GM12878 (cell line): ENCODE results near the gene AHCYL2. TPM values are rescaled to one million over a fixed set of nuclear protein-coding genes. Genes with fewer than 3 reads are reported as not detected.

Source experiments
- ATAC-seq: fragments of 200-7000 bp; cut with Tn5 transposase; 3 replicates; pipeline ENCODE4 v1.9.1; 2020; ENCODE audit warnings: mild to moderate bottlenecking, moderate library complexity
- BruUV-seq: library from RNA; stranded (reverse); fragments of 400-500 nt; replicated peaks from 2 replicates; lab custom pipeline; 2021; lab: Mats Ljungman, UMichigan
- CTCF ChIA-PET: fragments of 300-600 bp; sonication (Branson Sonifier 250); formaldehyde crosslinking; extraction: SDS; loops from one replicate; lab custom pipeline; 2021; ENCODE audit warnings: inconsistent platforms; lab: Yijun Ruan, JAX
- POLR2A ChIA-PET: fragments of 350-600 bp; formaldehyde crosslinking; extraction: SDS; loops from one replicate; lab custom pipeline; 2021; ENCODE audit warnings: inconsistent platforms; lab: Charles Lee
- RAD21 ChIA-PET: fragments of 300-600 bp; sonication (Branson Sonifier 250); formaldehyde crosslinking; loops from one replicate; lab custom pipeline; 2023; ENCODE audit warnings: antibody characterized with exemption; ENCODE audit not compliant: unreplicated experiment; lab: Charles Lee
- SMC1A ChIA-PET: fragments of 300-600 bp; sonication (Branson Sonifier 250); formaldehyde crosslinking; loops from one replicate; lab custom pipeline; 2023; ENCODE audit not compliant: unreplicated experiment, uncharacterized antibody; lab: Charles Lee
- DNase-seq: peaks from one replicate; pipeline ENCODE4 v3.0.0-alpha.2; 2011; ENCODE audit warnings: low read depth, low spot score
- FAIRE-seq: peaks from 3 replicates; lab custom pipeline; 2011; peaks lifted over from hg19 to GRCh38; lab: Jason Lieb, UNC
- H2AFZ ChIP-seq: 2 replicates; pipeline ENCODE4 v1.6.0; 2011; ENCODE audit warnings: low read depth, low read length, control low read depth; ENCODE audit not compliant: control insufficient read depth
- H3K27ac ChIP-seq: 2 replicates; pipeline ENCODE4 v1.5.1; 2011; ENCODE audit warnings: control low read depth; ENCODE audit not compliant: control insufficient read depth, insufficient read depth
- H3K27me3 ChIP-seq, 2 experiments: replicated peaks in 1 of 2; 2 replicates each; pipeline versions ENCODE4 v1.6.0 to v1.6.1; 2011; ENCODE audit warnings: low read length in 1 of 2; ENCODE audit not compliant: control insufficient read depth in 2 of 2, insufficient read depth in 2 of 2
- H3K36me3 ChIP-seq, 2 experiments: 2 replicates each; pipeline ENCODE4 v1.5.1; 2011; ENCODE audit warnings: low read length in 1 of 2; ENCODE audit not compliant: control insufficient read depth in 2 of 2, insufficient read depth in 2 of 2
- H3K4me1 ChIP-seq: 2 replicates; pipeline ENCODE4 v1.6.1; 2011; ENCODE audit warnings: mild to moderate bottlenecking, low read length, moderate library complexity, mixed read lengths; ENCODE audit not compliant: control insufficient read depth, insufficient read depth
- H3K4me2 ChIP-seq: 2 replicates; pipeline ENCODE4 v1.6.0; 2011; ENCODE audit warnings: control low read depth; ENCODE audit not compliant: control insufficient read depth, insufficient read depth
- H3K4me3 ChIP-seq: fragments of 200-600 bp; sonication (generic); 2 replicates; pipeline ENCODE4 v1.5.1; 2016
- H3K79me2 ChIP-seq: 2 replicates; pipeline ENCODE4 v1.6.0; 2011; ENCODE audit warnings: low read length; ENCODE audit not compliant: control insufficient read depth, insufficient read depth
- H3K9ac ChIP-seq: 2 replicates; pipeline ENCODE4 v1.8.0; 2011; ENCODE audit warnings: low read length, control low read depth, mixed read lengths; ENCODE audit not compliant: control insufficient read depth, insufficient read depth
- H3K9me3 ChIP-seq: replicated peaks from 3 replicates; pipeline ENCODE4 v1.5.1; 2011; ENCODE audit warnings: mild to moderate bottlenecking, low read length; ENCODE audit not compliant: control insufficient read depth, insufficient read depth
- H4K20me1 ChIP-seq: 2 replicates; pipeline ENCODE4 v1.6.0; 2011; ENCODE audit not compliant: control insufficient read depth, insufficient read depth
- HSF1 ChIP-seq: fragments of 150-350 bp; IDR thresholded peaks from 2 replicates; pipeline ENCODE4 v1.6.1; 2014; ENCODE audit warnings: mild to moderate bottlenecking, low read depth, low read length
- KAT2A ChIP-seq: conservative IDR thresholded peaks from 2 replicates; pipeline ENCODE4 v1.6.1; 2011; ENCODE audit warnings: low read depth, low read length; ENCODE audit not compliant: control insufficient read depth
- NR2C2 ChIP-seq: IDR thresholded peaks from 2 replicates; pipeline ENCODE4 v1.6.1; 2011; ENCODE audit warnings: borderline replicate concordance, low read depth; ENCODE audit not compliant: control insufficient read depth, insufficient read length
- POLR2A ChIP-seq: IDR thresholded peaks from 2 replicates; pipeline ENCODE4 v1.6.1; 2011; ENCODE audit warnings: low read depth, mild to moderate bottlenecking, low read length
- SP1 ChIP-seq: IDR thresholded peaks from one replicate; pipeline ENCODE4 v1.6.1; 2011; ENCODE audit warnings: low read depth, low read length
- YY1 ChIP-seq: IDR thresholded peaks from 2 replicates; pipeline ENCODE4 v1.6.1; 2011; ENCODE audit warnings: low read depth, mild to moderate bottlenecking, low read length
- in situ Hi-C: fragments of 300-500 bp; cut with MboI; formaldehyde crosslinking; loops from 9 replicates; pipeline ENCODE4 v1.14.3; 2018; ENCODE audit warnings: mixed read lengths
- intact Hi-C: fragments of 100-400 bp; cut with micrococcal nuclease; formaldehyde crosslinking; loops from one replicate; pipeline ENCODE4 v1.14.2; 2022; ENCODE audit not compliant: unreplicated experiment
- polyA plus RNA-seq, 11 experiments: library from polyadenylated mRNA; depleted of rRNA in 4 of 11; unstranded in 6 of 11; stranded (reverse) in 5 of 11; fragments of >200 nt; fragmentation: Nextera tagmentation in 4 of 11; fragmentation: Illumina TruSeq in 1 of 11; extraction: Ambion mirVana in 4 of 11; extraction: Trizol in 1 of 11; gene quantifications; 1 replicate in 1 of 11; 2 replicates in 10 of 11; pipeline versions ENCODE4 v1.2.1 to v1.2.3, GENCODE V29; 2011 to 2016; ENCODE audit warnings: inconsistent platforms in 2 of 11, missing spikeins in 2 of 11, low read depth in 1 of 11
- total RNA-seq, 4 experiments: library from RNA; depleted of rRNA in 3 of 4; stranded (reverse); fragments of >200 nt in 3 of 4; fragmentation: Illumina TruSeq in 1 of 4; extraction: Trizol in 1 of 4; gene quantifications; 2 replicates each; pipeline versions ENCODE4 v1.2.1 to v1.2.3, GENCODE V29; 2013 to 2021

Gene AHCYL2
- total and polyA plus RNA-seq, 10 of the 15 experiments (the other 5 are each of a cell fraction or from before 2014, with no cell fraction given), result 1.7 to 29.1 (median 5.4) TPM

- ChIA-PET CTCF (interaction anchor here (0.9 to 9.1 kb wide), 15 partner anchors 16 to 541 kb away, joined by 3 to 134 read pairs (median 5); no protein-coding TSS in a partner anchor), SMC1A (interaction anchor here (0.9 to 11.7 kb wide), 13 partner anchors 16 to 541 kb away, joined by 3 to 165 read pairs (median 5); partner anchors contain the start of gene STRIP2)
These were observed 245.1 kb downstream of the AHCYL2 start for GRCh38 chr7:129469930-129470329.

More at GRCh38 chr7:129469930-129470329, 245.1 kb downstream of the AHCYL2 start:
- no peaks in the 10 kb centered on the region for H3K36me3 ChIP-seq
- no peak overlapping the region for H3K9ac ChIP-seq
- no peak overlapping the region for H3K4me2 ChIP-seq
- DNase-seq (no peak), FAIRE-seq (no peak), ATAC-seq (no peak)
- no peaks in the 10 kb centered on the region for H4K20me1 ChIP-seq
- no peaks in the 10 kb centered on the region for H3K27me3 ChIP-seq
- intact Hi-C loops, result loop anchor here (10.0 kb wide), 1 partner anchor 355 kb away; no protein-coding TSS in a partner anchor
- no peak overlapping the region for H3K4me3 ChIP-seq
- H3K4me1 ChIP-seq, result no peaks in the 10 kb centered on the region
- no peaks in the 10 kb centered on the region for H3K9me3 ChIP-seq
- BruUV-seq, result no TSS peak
- RAD21 ChIA-PET, result interaction anchor here (0.5 to 7.0 kb wide), 10 partner anchors 9 to 587 kb away, joined by 3 to 90 read pairs (median 12); partner anchors contain the start of gene STRIP2
- no peaks in the 10 kb centered on the region for H3K79me2 ChIP-seq
- H2AFZ ChIP-seq, result no peak overlapping the region
- TF ChIP-seq YY1 (no peak), KAT2A (no peak), SP1 (no peak), HSF1 (no peak), NR2C2 (no peak), POLR2A (no peak)
- TF ChIP-seq, all 136 proteins: peak for 0
- in situ Hi-C loops, result no loop called here
- POLR2A ChIA-PET, result interaction anchor here (1.4 kb wide), 1 partner anchor 68 kb away, joined by 4 read pairs; no protein-coding TSS in a partner anchor
- H3K27ac ChIP-seq, result no peak overlapping the region
